Stimulated activated CD4-positive, alpha-beta T cell treated with anti-CD3 and anti-CD28 coated beads, Interleukin-12 subunit alpha, Interleukin-12 subunit beta, amount 100 ng/mL, for 4 hours (primary cell): ENCODE results near the gene SEMA7A.

Source experiments
- DNase-seq: peaks from one replicate; pipeline ENCODE4 v3.0.0-alpha.2; 2020

SEMA7A gene

DNA sequence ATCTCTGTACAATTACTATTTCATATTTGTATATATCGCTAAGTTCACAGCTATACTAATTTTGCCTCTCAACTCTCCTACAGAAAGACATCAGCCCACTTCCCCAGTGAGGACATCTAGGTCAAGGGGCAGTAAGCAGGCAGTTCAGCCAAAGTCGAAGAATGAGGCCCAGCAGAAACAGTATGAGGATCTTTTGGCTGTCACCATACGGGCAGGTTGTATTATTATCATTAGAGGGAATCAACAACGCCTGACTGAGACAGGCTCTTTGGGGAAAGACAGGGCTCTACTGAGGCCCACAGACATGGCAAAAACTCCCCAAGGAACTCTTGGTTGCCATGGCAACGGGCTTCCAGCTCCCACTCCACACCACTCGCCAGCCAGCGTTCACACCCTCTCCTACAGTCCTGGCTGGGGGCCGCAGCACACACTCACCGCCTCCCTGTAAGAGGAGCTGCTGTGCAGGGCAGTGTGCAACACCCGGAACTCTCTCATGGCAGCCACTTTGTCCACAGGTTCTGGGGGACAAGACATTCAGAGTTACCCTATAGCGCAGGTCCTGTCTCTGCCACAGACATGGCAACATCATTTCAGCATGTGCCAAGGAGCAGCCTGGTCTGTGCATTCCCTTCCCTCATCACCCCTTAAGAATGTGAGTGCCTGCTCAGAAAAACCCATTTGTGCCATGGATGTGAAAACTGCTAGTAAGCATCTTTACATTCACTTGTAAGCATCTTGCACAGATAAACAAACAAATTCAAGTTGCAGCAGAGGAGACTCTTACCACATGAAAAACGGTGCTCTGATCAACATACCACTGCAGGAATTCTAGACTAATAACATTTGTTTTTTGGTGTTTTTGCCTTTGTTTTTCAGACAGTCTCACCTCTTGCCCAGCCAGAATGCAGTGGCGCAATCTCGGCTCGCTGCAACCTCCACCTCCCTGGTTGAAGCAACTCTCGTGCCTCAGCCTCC is 18.4 kb upstream of the SEMA7A start:
- no peak for DNase-seq

DNA sequence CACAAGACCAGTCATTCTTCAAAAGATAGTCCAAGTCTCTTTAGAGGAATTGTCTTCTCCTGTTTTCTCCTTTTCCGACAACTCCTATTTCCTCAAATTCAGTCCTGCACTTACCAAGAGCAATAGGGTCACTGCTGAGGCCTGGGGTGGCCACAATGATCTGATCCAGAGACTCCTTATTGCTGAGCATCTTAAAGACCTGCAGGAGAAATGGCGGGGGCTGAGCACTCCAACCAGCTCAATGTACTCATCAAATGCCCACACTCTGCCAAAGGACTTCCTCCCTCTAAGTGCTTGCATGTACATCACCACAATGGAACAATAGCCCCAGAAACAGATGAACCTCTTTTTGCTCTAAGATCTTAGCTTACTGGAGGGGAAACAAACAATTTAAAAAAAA is 17.6 kb upstream of the SEMA7A start:
- no peak for DNase-seq

DNA sequence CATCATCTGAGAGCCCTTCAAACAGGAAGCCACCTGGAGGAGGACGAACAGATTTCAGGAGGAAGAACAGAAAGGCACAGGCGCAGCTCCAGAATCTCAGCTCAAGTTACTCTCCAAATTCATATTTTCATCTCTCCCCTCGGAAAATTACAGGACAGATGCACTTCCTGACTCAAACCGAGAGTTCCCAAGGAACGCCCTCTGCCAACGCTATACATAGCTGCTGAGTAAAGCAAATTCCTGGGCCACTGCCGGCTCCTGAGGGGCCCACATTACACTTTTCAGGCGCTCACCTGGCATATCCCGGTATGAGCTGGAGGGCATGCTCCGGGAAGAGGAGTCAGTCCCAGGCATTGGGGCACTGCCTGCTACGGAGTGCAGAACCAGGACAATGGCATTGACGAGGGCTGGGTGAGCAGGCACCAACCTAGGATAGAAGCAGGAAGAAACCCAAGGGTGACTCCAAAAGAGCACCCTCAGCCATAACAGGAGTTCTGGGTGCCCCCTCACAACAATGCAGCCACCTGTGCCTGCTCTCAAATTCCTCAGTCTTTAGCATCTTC is 16.0 kb upstream of the SEMA7A start:
- DNase-seq: no peak

DNA sequence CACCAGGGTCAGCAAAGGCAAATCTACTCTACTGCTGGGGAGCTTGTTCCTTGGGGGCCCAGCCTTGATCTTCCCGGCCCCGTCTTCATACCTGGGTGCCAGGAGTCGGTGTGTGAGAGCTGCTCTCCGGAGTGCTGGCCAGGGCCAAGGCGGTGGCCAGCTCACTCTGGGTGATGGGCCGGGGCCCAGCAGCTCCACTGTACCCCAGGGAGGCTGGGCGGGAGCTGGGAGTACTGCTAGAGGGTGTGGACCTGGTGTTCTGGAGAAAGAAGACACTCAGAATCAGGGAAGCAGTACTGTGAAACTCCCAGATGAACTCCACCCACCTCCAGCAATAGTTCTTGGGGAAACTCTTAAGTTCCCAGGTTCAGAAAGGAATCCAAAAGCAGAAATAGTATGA is 15.3 kb upstream of the SEMA7A start:
- DNase-seq: no peak

DNA sequence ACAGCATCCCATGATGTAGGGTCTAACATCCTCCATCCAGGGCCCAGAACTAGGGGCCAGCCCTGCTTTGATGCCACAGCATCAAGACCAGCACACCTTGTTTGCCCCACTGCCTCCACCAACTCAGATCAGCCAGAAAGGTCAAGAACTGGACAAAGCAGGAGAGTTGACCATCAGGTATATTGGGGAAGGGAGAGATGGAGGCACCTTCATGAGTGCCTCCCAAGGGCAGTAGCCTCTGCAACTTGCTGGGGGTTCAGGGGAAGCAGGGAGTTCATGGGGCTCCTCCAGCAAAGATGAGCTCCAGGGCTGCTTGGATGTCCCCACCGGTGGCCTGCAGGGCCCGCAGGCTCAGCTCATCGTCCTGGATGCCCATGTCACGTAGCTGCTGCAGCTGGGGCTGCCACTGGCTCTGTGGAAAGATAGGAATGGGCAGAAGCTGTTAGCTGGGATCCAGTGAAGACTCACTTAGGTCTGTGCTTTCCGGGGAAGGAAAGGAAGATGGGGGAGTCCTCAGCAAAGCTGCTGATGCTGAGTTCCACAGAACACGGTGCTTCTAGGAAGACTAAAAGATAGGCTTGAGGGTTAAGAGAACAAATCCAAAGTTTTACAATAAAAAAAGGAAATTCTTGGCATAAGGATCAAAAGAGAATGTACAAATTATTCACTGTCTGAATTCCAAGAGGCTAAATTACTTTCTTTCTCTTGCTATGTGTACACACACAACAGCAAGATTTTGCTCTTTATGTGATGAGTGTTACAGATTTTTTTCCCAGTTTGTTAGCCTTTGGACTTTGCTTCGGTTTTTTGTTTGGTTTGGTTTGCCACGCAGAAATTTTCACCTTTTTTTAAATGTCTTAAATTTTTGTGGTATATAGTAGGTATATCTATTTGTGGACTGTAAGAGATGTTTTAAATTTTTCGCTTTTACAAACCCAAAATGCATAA is 12.3 kb upstream of the SEMA7A start:
- DNase-seq: no peak

DNA sequence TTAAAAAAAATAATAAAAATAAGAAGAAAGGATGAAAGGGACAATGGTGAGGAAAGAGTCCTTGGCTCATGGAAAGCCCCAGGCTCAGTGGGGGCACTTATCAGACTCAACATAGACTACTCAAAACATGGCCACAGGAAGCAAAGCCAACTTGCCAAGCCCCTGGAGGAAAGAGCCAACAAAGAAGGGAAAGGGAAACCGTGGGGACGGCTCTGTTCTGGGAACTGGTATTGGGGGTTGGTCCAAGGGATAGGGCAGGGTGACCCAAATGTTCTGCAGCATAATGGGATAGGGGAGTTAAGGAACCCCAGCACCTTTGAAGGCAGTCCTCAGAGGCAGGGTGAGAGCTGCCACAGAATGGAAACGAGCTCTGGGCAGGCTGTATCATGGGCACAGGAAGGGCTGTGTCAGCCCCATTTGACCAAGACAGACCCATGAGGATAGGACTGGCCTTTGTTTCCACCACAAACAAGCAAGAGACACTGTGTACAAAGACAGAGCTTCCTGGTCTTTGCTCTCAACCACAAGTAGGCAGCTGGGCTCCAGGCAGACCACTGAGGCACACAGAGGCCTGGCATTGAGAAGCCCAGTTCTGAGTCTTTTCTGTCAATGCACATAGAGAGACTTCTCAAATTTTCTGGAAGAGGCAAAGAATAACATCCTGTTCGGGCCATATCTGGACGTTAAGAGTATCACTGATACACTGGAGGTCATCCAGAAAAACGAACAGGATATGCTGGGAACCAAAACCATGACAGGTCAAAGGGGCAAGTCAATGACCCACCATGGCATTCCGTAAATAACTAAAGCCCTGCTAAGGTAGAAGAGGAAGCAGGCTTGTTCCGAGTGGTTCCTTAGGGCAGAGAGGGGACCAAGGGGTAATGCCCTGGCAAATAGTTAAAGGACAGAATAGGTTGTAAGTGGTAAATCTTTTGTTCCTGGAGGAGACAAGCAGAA is 10.6 kb upstream of the SEMA7A start:
- no peak for DNase-seq

DNA sequence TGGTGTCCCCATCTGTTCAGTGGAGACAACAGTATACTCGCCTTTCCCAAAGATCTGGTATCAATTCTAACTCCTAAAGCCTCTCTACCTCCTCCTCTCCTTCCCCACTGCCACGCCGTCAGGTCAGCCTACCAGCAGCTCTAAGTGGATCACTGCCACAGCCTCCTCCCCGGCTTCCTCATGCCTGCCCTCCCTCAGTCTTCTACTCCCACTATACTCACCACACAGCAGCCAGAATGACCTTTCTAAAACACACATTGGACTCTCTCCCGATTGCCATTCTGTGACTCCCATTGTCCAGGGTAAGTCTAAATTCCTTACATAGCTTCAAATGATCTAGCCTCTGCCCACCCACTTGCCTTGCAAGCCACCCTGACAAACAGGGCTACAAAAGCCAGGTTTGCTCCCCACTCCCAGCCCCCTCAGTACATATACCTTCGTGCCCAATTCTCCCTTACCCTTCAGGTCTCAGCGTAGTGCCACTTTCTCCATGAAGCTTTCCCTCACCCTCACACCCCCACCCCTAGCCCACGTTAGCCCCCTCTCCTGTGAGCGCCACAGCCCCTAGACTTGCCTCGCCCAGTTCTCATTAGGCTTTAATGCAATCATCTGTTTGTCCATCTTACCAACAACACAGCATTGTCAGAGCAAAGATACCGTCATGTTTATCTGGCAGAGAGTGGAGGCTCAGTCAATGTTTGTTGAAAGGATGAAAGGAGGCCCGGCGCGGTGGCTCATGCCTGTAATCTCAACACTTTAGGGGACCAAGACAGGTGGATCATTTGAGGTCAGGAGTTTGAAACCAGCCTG is 9.5 kb upstream of the SEMA7A start:
- DNase-seq: no peak

DNA sequence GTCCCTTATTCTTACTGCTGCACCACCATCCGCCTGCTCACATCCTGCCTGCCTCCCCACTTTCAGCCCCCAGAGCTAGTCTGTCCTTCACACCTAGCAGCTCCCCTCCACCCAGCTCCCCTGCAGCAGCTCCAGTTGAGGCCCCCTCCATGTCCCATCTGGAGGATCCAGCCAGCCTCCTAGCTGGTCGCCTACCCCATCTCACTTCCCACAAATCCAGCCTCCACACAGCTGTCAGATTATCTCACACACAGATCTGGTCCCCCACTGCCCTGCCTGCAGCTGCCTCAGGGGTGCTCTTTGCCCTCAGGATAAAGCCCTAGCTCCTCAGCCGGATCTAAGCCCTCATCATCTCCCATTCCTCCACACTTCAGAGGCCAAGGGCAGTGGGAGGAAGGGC is 8.8 kb upstream of the SEMA7A start:
- no peak for DNase-seq

DNA sequence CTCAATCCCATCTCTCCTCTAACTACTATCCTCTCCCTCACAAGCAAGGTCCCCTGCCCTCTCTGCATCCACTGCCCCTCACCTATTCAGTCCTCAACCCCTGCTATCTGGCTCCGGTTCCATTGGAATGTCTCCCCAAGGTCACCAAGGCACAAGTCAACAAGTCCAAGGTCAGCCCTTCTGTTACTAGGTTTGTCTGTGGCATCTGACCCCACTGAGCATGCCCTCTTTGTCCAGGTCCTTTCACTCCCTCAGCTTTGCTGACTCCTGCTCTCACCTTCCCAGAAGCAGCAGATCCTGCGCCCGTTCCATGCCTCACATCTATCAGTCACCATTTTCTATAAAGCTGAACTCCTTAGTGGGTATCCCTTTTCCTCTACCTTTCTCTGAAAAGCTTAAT is 8.3 kb upstream of the SEMA7A start:
- DNase-seq: no peak

DNA sequence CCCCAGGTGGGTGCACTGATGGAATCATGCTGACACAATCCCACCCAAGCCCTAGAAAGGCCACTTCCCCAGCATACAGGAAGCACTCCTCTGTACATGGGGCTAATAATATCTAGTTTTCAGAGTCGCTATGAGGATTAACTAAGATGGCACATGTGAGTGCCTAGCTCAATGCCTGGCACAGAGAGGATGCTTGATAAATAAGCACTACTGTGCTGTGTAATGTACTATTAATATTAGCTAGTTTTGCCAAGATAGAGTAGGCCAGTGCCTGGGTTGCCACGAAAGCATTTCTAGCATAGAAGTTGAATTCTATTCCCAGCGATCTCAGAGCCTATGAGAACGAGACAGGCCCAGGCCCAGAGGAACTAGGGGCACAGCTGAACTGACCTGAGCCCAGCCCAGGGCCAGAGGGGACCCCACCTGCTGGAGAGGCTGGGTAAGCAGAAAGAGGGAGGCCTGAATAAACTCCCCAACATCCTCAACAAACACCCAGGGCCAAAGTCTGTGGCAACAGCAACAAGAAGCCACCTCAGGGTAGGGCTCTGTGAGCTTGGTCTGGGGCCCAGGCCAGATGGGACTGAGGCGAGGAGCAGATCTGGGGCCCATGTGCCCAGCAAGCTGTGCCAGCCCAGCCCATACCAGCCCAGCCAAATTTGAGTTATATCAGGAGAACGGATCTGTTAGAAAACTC is 7.6 kb upstream of the SEMA7A start:
- DNase-seq: no peak

DNA sequence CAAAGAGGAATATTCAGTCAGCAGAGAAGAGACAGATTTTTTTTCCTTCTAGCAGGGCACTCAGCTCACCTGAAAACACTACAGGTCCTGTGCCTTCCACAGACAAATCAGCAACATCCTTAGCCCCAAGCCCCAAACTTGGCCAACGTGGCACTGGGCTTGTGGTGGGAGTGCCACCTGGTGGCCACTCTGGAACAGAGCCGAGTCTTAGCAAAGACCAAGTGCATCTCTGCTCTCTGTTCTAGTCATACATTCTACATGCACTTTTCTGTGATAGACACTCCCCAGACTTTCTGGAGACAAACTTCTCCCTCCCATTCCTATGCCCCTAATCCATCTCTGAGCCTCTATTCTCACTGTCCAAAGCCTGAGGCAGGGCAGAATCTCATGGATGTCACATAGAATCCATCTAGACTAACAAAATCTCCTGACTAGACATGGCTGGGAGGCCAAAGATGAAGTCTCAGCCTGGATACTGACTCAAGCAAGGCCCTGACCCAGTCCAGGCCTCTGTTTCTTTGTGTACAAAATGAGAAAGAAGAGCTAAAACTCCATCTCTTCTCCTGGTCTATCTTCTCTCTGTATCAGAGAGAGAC is 5.1 kb upstream of the SEMA7A start:
- peak; percentile 74 for DNase-seq

DNA sequence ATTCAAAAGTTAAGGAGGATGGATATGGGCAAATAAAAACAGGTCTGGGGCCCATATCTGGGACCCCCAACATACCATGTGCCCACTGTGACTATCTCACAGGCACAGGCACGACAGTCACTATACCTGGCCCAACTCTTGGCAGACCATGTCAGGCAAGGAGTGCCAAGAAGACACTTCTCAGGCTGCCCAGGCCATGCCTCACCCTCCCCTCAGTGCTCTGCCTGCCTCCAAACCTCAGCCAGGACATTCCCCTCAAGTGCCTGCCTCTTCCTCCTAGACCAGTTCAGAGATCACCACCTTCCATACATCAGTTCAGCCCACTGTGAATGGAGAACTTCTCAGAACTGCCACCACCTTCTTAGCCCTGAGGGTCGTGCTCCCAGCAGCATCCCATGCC is 4.4 kb upstream of the SEMA7A start:
- DNase-seq: no peak

DNA sequence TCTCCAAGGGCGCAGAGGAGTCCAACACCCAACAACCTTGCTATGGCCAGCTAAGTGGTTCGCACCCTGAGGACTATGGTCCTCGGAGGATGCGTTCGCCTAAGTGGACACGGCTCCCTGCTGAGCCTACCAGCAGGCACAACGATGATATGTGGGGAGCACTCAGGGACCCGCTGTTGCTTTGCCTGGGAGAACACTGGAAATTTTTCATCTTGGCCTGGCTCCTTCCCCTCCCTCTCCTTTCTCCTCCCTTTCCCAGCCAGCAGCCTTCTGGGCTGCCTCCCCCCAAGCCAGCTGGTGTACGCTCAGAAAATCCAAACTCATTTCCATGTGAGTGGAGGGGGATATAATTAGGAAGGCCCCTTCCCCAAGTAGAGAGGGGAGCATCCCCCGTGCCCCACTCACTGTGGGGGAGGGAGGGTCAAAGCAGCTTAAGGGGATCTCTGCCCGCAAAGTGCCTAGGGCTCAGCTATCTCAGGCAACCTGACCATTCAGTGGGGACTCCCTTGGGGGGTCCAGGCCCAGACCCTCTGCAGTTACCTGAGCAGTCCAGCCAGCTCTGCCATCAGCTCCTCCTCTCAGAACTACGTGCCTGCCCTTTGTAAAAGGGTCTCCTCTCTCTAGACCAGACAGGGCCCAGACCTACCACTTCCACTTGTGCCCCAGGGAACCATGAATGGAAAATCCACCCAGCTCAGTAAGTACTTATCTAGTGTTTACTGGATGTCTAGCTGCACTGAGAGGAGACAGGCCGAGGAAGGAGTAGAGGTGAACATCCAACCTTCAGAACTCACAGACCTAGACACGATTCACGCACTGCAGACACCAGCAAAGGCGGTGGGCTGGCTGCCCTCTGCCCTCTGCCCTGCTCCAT is 742 bp upstream of the SEMA7A start:
- no peak for DNase-seq

DNA sequence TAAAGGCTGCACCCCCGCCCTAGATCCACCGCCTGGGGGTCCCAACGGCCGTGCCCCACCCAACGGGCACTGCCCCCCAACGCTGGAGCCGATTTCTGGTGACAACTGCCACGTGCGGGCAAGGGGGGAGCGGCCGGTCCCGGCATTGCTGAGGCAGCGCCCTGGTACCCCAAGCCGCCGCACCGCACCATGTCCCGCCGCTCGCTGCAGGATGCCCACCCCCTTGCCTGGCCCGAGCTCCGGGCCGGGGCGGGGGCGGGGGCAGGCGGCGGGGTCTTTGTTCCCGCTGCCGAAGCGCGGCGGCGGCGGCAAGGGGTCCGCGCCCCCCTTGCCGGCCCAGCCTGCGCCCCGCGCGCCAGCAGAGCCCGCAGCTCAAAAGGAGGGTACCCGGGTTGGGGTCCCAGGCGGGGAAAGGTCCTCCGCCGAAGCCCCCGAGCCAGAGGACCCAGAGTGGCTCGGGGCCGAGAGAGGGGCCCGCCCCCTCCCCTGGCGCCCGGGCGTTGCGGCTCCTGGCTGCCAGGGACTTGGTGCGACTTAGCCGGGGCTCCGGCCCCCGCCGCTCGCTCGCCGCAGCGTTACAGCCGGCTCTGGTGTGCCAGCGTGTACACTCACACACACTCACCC is 678 bp downstream of the SEMA7A start:
- DNase-seq: no peak

DNA sequence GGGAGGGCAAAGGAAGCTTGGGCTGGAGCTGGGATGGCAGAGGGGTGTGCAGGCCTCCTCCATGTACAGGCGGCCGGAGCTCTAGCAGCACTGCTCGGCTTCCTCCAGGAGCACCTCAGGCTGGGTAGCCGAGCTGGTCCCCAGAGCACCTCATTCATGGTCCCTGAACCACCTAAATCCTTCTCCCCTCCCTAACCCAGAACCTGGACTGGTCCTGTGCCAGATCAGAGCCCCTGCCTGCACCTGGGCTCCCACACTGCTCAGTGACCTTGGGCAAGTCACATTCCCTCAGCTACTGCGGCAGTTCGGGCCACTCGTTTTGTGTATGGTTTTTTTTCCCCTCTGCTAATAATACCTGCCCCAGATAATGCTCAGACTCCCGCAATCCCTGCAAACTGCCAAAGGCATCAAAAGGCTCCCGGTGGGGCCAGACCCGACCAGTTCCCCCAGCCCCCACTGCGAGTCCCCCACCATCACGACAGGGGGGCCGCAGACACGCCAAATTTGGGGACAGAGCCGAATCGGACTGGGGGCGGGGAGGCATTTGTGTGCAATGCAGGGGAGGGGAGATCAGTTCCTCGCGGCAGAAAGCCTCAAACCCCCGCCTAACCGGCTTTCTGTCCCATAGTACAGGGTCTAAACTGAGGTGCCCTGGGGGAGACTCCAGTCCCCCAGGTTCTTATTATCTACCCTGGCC is 1.3 kb downstream of the SEMA7A start:
- no peak for DNase-seq

DNA sequence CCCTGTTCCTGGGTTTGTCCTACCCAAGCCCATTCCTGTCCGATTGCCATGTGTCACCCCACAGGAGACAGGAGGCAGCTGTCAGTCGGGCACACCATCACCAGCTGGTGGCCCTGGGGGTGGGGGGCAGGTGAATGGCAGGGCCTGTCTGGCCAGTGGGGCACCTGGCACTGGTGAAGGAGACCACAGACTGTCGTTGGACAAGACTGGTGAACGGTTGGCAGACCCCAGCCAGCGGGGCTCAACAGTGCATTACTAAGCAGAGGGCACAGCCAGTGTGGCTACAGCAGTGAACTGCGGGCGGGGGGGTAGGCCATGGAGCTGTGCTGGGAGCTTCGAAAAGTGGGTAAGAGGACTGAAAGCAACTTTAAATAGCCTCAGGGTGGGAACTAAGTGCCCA is 2.1 kb downstream of the SEMA7A start:
- DNase-seq: no peak

DNA sequence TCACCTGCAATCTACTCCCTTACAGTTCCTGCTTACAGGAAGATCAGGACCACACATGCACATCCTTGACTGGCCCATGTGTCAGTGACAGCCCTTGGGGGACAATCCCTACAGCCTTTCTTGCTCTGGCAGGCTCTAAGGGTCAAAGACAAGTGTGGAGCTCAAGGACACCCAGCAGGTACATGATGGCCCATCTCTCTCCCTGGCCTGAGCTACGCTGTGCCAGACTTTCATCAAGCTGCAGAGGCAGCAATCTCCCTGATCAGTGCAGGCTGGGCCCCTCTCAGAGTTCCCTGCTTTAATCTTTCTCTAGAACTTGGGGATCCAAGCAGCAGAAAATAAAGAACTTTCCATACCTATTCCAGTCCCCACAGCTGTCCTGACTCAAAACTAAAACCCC is 2.6 kb downstream of the SEMA7A start:
- DNase-seq: no peak

DNA sequence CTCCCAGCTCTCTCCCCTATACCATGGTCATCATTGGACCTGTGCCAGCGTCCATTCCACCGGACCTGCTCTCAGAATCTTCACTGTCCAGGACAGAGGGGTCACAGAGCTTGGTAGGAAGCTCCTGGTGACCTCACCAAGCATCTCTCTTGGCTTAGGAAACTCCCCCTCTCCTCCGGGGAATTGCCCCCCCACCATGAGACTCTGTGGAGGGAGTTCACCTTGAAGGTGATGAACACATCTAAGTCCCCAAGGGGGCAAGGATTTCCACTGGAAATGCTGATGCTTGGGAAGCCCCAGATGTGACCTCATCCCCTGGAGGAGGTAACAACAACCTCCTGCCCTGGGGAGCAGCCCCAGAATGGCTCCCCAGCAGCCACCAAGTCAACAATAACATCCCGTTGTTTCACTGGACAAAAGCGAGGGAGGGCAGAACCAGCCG is 3.2 kb downstream of the SEMA7A start:
- DNase-seq: no peak
